Endodermal cell (in vitro differentiated cells): ENCODE data around the gene LYZ. TPM values are rescaled to one million over a fixed set of nuclear protein-coding genes. Genes with fewer than 3 reads are reported as not detected.
A peak's percentile ranks its signal among the peaks of the same experiment; 100 is the strongest.

Source experiments
- DNase-seq: peaks from one replicate; pipeline ENCODE4 v3.0.0-alpha.2; 2017
- H3K27ac ChIP-seq: 2 replicates; pipeline ENCODE4 v1.5.1; 2013; ENCODE audit warnings: mild to moderate bottlenecking, low read depth, low read length, moderate library complexity
- H3K27me3 ChIP-seq: 2 replicates; pipeline ENCODE4 v1.6.1; 2013; ENCODE audit warnings: mild to moderate bottlenecking, low read length, moderate library complexity; ENCODE audit not compliant: insufficient read depth, control insufficient read depth, poor library complexity, severe bottlenecking
- H3K36me3 ChIP-seq: 2 replicates; pipeline ENCODE4 v1.7.0; 2013; ENCODE audit warnings: mild to moderate bottlenecking, low read length, moderate library complexity; ENCODE audit not compliant: control insufficient read depth, insufficient read depth
- H3K4me1 ChIP-seq: one replicate; pipeline ENCODE4 v1.7.0; 2013; ENCODE audit warnings: low read length; ENCODE audit not compliant: control insufficient read depth, insufficient read depth
- H3K4me3 ChIP-seq: 2 replicates; pipeline ENCODE4 v1.5.1; 2013; ENCODE audit warnings: mild to moderate bottlenecking, low read length, moderate library complexity
- H3K9ac ChIP-seq: 2 replicates; pipeline ENCODE4 v1.6.1; 2013; ENCODE audit warnings: mild to moderate bottlenecking, low read length, moderate library complexity; ENCODE audit not compliant: poor library complexity, severe bottlenecking; ENCODE audit errors: extremely low read depth
- H3K9me3 ChIP-seq: 2 replicates; pipeline ENCODE4 v1.6.1; 2013; ENCODE audit warnings: mild to moderate bottlenecking, low read length, moderate library complexity; ENCODE audit not compliant: control insufficient read depth
- H3K27ac Mint-ChIP-seq: 2 replicates; pipeline ENCODE4 v1.8.0; 2020; ENCODE audit warnings: mixed read lengths
- H3K27me3 Mint-ChIP-seq: 2 replicates; pipeline ENCODE4 v1.8.0; 2021; ENCODE audit warnings: mild to moderate bottlenecking, mixed read lengths; ENCODE audit not compliant: insufficient read depth
- H3K36me3 Mint-ChIP-seq: 2 replicates; pipeline ENCODE4 v1.8.0; 2020; ENCODE audit warnings: low read depth, mixed read lengths
- H3K4me1 Mint-ChIP-seq: 2 replicates; pipeline ENCODE4 v1.8.0; 2020; ENCODE audit warnings: mixed read lengths
- H3K4me3 Mint-ChIP-seq: 2 replicates; pipeline ENCODE4 v1.8.0; 2020; ENCODE audit warnings: mild to moderate bottlenecking, moderate library complexity, mixed read lengths
- H3K9me3 Mint-ChIP-seq: 2 replicates; pipeline ENCODE4 v1.8.0; 2020; ENCODE audit warnings: mild to moderate bottlenecking, mixed read lengths
- CTCF ChIP-seq: fragments of 200-600 bp; sonication (generic); conservative IDR thresholded peaks from 2 replicates; pipeline ENCODE4 v1.5.0; 2021; ENCODE audit warnings: antibody characterized with exemption, mild to moderate bottlenecking
- WGBS, 2 experiments: methylation state at CpG; one replicate each; pipeline versions ENCODE4 v1.1.5 to v1.1.7; 2013; ENCODE audit warnings: missing lambda C conversion rate in 2 of 2, mixed read lengths in 1 of 2; ENCODE audit not compliant: insufficient coverage in 1 of 2, insufficient read length in 1 of 2; 5-methylcytosine and 5-hydroxymethylcytosine counted together
- total RNA-seq, 2 donors: library from RNA; stranded (reverse); fragmentation: NEBNext Ultra II Directional in 1 of 2; extraction: Animal tissue kit (Norgen Biotek cat#: 25700) in 1 of 2; gene quantifications; 2 replicates in 1 of 2; 3 replicates in 1 of 2; pipeline ENCODE4 v1.2.1, GENCODE V29; 2021

LYZ gene
- total RNA-seq, 2 donors from 2014 or later = not detected

DNA sequence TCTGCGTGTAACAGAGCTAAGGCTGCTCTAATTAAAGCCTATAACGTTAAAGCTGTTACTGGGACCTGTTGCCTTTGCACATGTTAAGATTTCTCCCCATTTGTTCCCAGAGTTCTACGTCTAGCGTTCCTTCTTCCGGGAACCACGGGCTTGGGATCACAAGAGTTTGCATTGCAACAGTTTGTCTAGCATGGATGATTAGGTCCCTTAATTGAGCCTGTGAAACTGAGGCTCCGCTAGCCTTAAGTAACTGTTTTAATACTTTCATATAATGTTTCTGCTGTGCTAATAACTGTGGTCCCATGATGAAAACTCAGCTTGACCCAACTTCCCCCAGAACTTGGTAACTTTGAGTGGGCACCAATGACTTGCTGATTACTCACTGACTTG lies 16.7 kb upstream of the LYZ start:
- peak overlapping the region; percentile 97 for H3K27ac Mint-ChIP-seq
- WGBS, 2 experiments = 51 to 68% methylated on average over 6 to 7 of the region's 7 CpGs
- Histone ChIP-seq H3K4me3 (peak overlapping the region; percentile 89), H3K27me3 (no peaks in the 10 kb centered on the region), H3K36me3 (no peaks in the 10 kb centered on the region), H3K4me1 (peaks cover 7% of the 10 kb centered on the region), H3K9ac (peak overlapping the region; percentile 77), H3K9me3 (no peaks in the 10 kb centered on the region), H3K27ac (no peak overlapping the region)
- H3K4me1 Mint-ChIP-seq = peaks cover 49% of the 10 kb centered on the region
- no peak for TF ChIP-seq CTCF
- peak overlapping the region; percentile 67 for H3K4me3 Mint-ChIP-seq
- no peaks in the 10 kb centered on the region for H3K27me3 Mint-ChIP-seq
- no peak for DNase-seq
- no peaks in the 10 kb centered on the region for H3K9me3 Mint-ChIP-seq
- H3K36me3 Mint-ChIP-seq = peaks cover 12% of the 10 kb centered on the region

DNA sequence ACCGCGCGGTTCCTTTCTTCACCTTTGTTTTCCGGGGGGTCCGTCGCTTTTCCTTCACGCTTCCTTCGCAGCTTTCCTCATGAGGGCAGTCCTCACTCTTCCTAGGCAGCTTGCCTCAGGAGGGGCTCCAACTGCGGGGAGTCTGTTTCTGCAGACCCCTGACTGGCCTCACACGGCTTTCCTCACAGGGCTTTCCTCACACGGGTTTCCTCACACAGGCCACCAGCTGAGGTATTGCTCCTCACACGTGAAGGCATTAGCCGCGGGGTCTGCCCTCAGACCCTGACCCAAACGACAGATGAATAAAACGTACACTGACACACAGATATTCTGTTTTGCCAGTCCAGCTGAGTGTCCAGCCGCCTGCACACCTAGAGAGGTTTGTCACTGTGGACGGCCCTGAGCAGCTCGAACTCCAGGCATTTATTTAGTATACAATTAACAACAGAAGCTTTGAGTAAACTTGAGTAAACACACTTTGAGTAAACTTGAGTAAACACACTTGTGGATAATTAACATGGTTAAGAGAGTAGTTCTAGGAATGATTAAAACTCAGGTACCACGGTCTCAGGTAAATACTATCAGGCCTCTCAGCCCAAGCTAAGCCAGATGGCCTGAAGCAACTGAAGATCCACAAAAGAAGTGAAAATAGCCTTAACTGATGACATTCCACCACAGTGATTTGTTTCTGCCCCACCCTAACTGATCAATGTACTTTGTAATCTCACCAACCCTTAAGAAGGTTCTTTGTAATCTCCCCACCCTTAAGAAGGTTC lies 16.1 kb upstream of the LYZ start:
- Histone ChIP-seq H3K4me3 (peak overlapping the region; percentile 89), H3K36me3 (no peaks in the 10 kb centered on the region), H3K9ac (peak overlapping the region; percentile 77), H3K4me1 (peaks cover 7% of the 10 kb centered on the region), H3K27me3 (no peaks in the 10 kb centered on the region), H3K9me3 (no peaks in the 10 kb centered on the region), H3K27ac (peak overlapping the region; percentile 33)
- H3K27ac Mint-ChIP-seq = peak overlapping the region; percentile 97
- peaks cover 55% of the 10 kb centered on the region for H3K4me1 Mint-ChIP-seq
- DNase-seq = peak; percentile 75
- 66 to 76% methylated on average over 13 to 20 of the region's 20 CpGs for WGBS, 2 experiments
- H3K4me3 Mint-ChIP-seq = peak overlapping the region; percentile 67
- no peaks in the 10 kb centered on the region for H3K9me3 Mint-ChIP-seq
- TF ChIP-seq CTCF = no peak
- peaks cover 8% of the 10 kb centered on the region for H3K36me3 Mint-ChIP-seq
- no peaks in the 10 kb centered on the region for H3K27me3 Mint-ChIP-seq

GRCh38 chr12:69332815-69333358 lies 15.3 kb upstream of the LYZ start:
- 62 to 89% methylated on average over 4 to 6 of the region's 6 CpGs for WGBS, 2 experiments
- Histone ChIP-seq H3K27me3 (no peaks in the 10 kb centered on the region), H3K36me3 (no peaks in the 10 kb centered on the region), H3K27ac (no peak overlapping the region), H3K9me3 (no peaks in the 10 kb centered on the region), H3K4me3 (peak overlapping the region; percentile 39), H3K9ac (peak overlapping the region; percentile 77), H3K4me1 (peaks cover 7% of the 10 kb centered on the region)
- no peaks in the 10 kb centered on the region for H3K9me3 Mint-ChIP-seq
- no peaks in the 10 kb centered on the region for H3K27me3 Mint-ChIP-seq
- H3K4me1 Mint-ChIP-seq = peaks cover 60% of the 10 kb centered on the region
- H3K36me3 Mint-ChIP-seq = peaks cover 2% of the 10 kb centered on the region
- DNase-seq = peak; percentile 64
- H3K27ac Mint-ChIP-seq = peak overlapping the region; percentile 97
- peak overlapping the region; percentile 67 for H3K4me3 Mint-ChIP-seq
- peak; percentile 43 for TF ChIP-seq CTCF
